Measurements from ENCODE around the gene TRAPPC3L. TPM values are rescaled to one million over a fixed set of nuclear protein-coding genes. Genes with fewer than 3 reads are reported as not detected.
"Not testable (repeated sequence)": the region's sequence is repeated elsewhere in the genome, so short reads cannot be mapped to it uniquely, and the experiment has no call there.

TRAPPC3L gene
- polyA plus RNA-seq, 1 experiment: 0.04 TPM

DNA sequence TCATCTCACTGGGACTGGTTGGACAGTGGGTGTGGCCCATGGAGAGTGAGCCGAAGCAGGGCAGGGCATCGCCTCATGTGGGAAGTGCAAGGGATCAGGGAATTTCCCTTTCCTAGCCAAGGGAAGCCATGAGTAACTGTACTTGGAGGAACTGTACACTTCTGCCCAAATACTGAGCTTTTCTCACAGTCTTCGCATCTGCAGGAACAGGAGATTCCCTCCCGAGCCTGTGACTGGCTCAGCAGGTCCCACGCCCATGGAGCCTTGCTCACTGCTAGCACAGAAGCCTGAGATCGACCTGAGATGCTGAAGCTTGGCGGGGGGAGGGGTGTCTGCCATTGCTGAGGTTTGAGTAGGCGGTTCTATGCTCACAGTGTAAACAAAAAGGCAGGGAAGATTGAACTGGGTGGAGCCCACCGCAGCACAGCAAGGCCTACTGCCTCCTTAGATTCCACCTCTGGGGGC lies 44.5 kb downstream of the TRAPPC3L start:
- TF ChIP-seq, protein P1, sequence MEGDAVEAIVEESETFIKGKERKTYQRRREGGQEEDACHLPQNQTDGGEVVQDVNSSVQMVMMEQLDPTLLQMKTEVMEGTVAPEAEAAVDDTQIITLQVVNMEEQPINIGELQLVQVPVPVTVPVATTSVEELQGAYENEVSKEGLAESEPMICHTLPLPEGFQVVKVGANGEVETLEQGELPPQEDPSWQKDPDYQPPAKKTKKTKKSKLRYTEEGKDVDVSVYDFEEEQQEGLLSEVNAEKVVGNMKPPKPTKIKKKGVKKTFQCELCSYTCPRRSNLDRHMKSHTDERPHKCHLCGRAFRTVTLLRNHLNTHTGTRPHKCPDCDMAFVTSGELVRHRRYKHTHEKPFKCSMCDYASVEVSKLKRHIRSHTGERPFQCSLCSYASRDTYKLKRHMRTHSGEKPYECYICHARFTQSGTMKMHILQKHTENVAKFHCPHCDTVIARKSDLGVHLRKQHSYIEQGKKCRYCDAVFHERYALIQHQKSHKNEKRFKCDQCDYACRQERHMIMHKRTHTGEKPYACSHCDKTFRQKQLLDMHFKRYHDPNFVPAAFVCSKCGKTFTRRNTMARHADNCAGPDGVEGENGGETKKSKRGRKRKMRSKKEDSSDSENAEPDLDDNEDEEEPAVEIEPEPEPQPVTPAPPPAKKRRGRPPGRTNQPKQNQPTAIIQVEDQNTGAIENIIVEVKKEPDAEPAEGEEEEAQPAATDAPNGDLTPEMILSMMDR (IDR thresholded peaks at IDR 0.05; ENCODE audit: insufficient read depth, low read depth, low read length): no peak
- no peak for DNase-seq (ENCODE audit: low read depth)
- Histone ChIP-seq H3K4me3 (ENCODE audit: low read depth, low read length) (no peak overlapping the region), H3K27me3 (ENCODE audit: control insufficient read depth, insufficient read depth, low read length) (no peaks in the 10 kb centered on the region), H3K36me3 (ENCODE audit: control insufficient read depth, insufficient read depth, low read length) (no peaks in the 10 kb centered on the region)
- ChIA-PET CTCF (interaction anchor here (0.6 to 2.1 kb wide), 2 partner anchors 9 to 11 kb away, joined by 3 to 8 read pairs; partner anchors contain the start of gene CALHM5), POLR2A (no interaction called here)

GRCh38 chr6:116497113-116497676 lies 48.3 kb downstream of the TRAPPC3L start:
- H3K36me3 ChIP-seq (ENCODE audit: control insufficient read depth, insufficient read depth, low read length): no peaks in the 10 kb centered on the region
- ChIA-PET CTCF (interaction anchor here (1.5 kb wide), 2 partner anchors 14 to 17 kb away, joined by 3 to 6 read pairs; partner anchors contain the start of gene CALHM5), POLR2A (no interaction called here)
- TF ChIP-seq, protein P1 (IDR thresholded peaks at IDR 0.05; ENCODE audit: insufficient read depth, low read depth, low read length): no peak
- no peaks in the 10 kb centered on the region for H3K27me3 ChIP-seq (ENCODE audit: control insufficient read depth, insufficient read depth, low read length)
- DNase-seq (ENCODE audit: low read depth): no peak
- H3K4me3 ChIP-seq (ENCODE audit: low read depth, low read length): no peak overlapping the region

DNA sequence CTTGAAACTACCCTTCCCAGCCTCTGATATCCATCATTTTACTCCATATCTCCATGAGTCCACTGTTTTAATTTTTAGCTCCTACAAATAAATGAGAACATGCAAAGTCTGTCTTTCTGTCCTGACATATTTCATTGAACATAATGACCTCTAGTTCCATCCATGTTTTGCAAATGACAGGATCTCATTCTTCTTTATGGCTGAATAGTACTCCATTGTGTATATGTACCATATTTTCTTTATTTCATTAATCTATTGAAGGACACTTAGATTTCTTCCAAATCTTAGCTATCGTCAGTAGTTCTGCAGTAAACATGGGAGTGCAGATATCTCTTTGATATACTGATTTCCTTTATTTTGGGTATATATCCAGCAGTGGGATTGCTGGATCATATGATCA lies 50.3 kb downstream of the TRAPPC3L start:
- H3K36me3 ChIP-seq (ENCODE audit: control insufficient read depth, insufficient read depth, low read length); H3K27me3 ChIP-seq (ENCODE audit: control insufficient read depth, insufficient read depth, low read length); H3K4me3 ChIP-seq (ENCODE audit: low read depth, low read length); DNase-seq (ENCODE audit: low read depth); POLR2A ChIA-PET: not testable (repeated sequence)
- CTCF ChIA-PET: interaction anchor here (0.6 to 2.2 kb wide), 3 partner anchors 16 to 1036 kb away, joined by 3 to 9 read pairs (median 6); partner anchors contain the start of gene CALHM5

GRCh38 chr6:116492331-116493067 lies 53.0 kb downstream of the TRAPPC3L start:
- no peaks in the 10 kb centered on the region for H3K36me3 ChIP-seq (ENCODE audit: control insufficient read depth, insufficient read depth, low read length)
- ChIA-PET POLR2A (no interaction called here), CTCF (no interaction called here)
- H3K27me3 ChIP-seq (ENCODE audit: control insufficient read depth, insufficient read depth, low read length): no peaks in the 10 kb centered on the region
- DNase-seq (ENCODE audit: low read depth): no peak
- no peak overlapping the region for H3K4me3 ChIP-seq (ENCODE audit: low read depth, low read length)
- TF ChIP-seq, protein P1 (IDR thresholded peaks at IDR 0.05; ENCODE audit: insufficient read depth, low read depth, low read length): no peak

DNA sequence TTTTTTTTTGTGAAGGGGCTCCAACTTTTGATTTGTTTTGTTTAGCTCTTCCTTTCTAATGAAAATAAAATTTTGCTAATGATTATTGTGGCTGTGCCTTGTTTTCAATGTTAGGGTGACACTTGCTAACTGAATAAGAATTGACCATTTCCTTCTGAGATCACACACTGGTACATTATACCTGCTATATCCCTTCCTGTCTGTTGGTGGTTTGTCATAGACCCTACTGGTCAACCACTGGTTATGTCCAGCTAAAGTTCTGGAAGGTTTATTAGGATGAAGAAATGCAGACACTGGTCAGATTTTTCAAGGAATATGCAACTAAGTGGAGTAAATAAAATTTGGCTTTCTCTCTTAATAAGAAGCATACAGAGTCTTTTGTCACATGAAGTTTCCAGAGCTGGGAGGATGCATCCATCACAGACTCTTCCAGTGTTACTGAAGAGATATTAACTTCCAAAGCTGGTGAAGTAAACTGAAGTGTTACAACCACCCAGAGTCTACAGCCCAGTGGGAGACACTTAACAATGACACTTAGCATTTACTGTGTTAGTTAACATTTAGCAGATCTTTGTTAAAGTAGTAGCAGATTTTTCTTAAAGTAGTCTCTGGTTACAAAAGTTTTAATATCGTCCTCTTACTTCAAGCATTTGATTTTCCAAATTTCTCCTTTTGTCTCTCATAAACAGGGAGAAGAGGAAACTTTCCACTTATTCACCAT lies 53.7 kb downstream of the TRAPPC3L start:
- POLR2A ChIA-PET: no interaction called here
- H3K27me3 ChIP-seq (ENCODE audit: control insufficient read depth, insufficient read depth, low read length): no peaks in the 10 kb centered on the region
- no peak for DNase-seq (ENCODE audit: low read depth)
- no peak overlapping the region for H3K4me3 ChIP-seq (ENCODE audit: low read depth, low read length)
- CTCF ChIA-PET: no interaction called here
- H3K36me3 ChIP-seq (ENCODE audit: control insufficient read depth, insufficient read depth, low read length): no peaks in the 10 kb centered on the region
- TF ChIP-seq, protein P1 (IDR thresholded peaks at IDR 0.05; ENCODE audit: insufficient read depth, low read depth, low read length): no peak

Data from BJ (cell line).